Measurements from ENCODE around the gene SLC22A24. TPM values are rescaled to one million over a fixed set of nuclear protein-coding genes. Genes with fewer than 3 reads are reported as not detected.
"Not testable (repeated sequence)": the region's sequence is repeated elsewhere in the genome, so short reads cannot be mapped to it uniquely, and the experiment has no call there.

SLC22A24 gene
- not detected for total RNA-seq

DNA sequence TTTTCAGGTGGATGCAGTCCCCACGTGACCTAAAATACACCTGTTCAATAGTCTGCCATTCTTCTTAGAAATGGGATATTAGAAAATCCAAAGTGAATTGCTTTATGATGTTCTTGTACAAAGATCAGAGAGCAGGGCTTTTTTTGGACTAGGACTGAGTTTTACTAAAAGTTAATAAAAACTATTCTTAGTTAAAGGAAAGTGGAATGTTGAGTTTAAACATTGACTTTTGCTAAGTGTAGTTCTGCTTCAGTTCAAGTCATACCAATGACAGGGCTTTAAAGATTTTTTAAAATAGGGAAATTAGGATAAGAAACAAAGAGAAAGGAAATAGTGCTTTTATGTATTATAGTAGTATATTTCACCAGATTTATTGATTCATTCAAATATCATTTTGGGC lies at the start of gene SLC22A24:
Gene SLC22A24 (minus strand): TSS at position 101 of the 400 bp plus-strand sequence. CDS start 442 bp downstream, outside the sequence.
- Mint-ChIP-seq H3K4me3 (no peak within 1 kb of the TSS), H3K9me3 (no peaks in the 10 kb centered on the region), H3K4me1 (no peaks in the 10 kb centered on the region), H3K27me3 (peaks cover 10% of the 10 kb centered on the region), H3K27ac (no peak within 1 kb of the TSS), H3K36me3 (no peaks in the 10 kb centered on the region)
- ATAC-seq (ENCODE audit: low read depth) (no peak), DNase-seq (no peak)
- POLR2A ChIA-PET: no interaction called here

GRCh38 chr11:63180536-63180935 lies 36.5 kb upstream of the SLC22A24 start:
- H3K4me1 Mint-ChIP-seq: no peaks in the 10 kb centered on the region

DNA sequence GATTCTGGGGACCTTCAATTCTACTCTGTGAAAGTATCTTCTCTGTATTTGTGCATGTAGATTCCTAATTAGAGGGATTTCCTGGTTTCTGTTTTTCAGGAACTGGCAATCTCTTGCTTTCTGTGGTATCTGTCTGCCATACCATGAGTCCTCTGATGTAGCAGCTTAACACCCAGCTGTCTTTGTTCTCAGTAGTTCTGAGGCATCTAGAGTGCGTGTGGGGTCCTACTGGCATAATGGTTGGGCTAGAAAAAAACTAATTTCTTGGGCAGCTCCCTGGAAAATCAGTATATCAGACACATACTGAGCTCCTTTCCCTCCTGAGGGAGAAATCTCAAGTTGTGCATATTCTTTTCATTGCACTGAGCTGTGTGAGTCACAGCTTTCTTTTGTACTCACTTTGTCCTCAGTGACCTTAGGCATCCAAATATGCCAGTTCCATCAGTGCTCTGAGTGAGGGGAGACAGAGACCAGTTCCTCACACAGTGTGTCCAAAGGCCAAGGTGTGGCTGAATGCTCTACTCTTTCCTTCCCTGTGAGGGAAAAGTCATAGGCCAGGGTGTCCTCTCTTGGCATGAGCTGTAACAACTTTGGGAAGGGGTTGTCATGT lies 35.5 kb upstream of the SLC22A24 start:
- Mint-ChIP-seq H3K36me3 (no peaks in the 10 kb centered on the region), H3K4me3 (no peak overlapping the region), H3K27me3 (peaks cover 8% of the 10 kb centered on the region), H3K9me3 (peaks cover 2% of the 10 kb centered on the region), H3K4me1 (no peaks in the 10 kb centered on the region), H3K27ac (no peak overlapping the region)
- DNase-seq (no peak), ATAC-seq (ENCODE audit: low read depth) (no peak)
- POLR2A ChIA-PET: no interaction called here

More at GRCh38 chr11:63180536-63180935, 36.5 kb upstream of the SLC22A24 start:
- POLR2A ChIA-PET: no interaction called here
- ATAC-seq (ENCODE audit: low read depth): no peak
- no peak for DNase-seq
- Mint-ChIP-seq H3K9me3 (no peaks in the 10 kb centered on the region), H3K27ac (no peak overlapping the region), H3K4me3 (no peak overlapping the region), H3K27me3 (peaks cover 8% of the 10 kb centered on the region), H3K36me3 (no peaks in the 10 kb centered on the region)

DNA sequence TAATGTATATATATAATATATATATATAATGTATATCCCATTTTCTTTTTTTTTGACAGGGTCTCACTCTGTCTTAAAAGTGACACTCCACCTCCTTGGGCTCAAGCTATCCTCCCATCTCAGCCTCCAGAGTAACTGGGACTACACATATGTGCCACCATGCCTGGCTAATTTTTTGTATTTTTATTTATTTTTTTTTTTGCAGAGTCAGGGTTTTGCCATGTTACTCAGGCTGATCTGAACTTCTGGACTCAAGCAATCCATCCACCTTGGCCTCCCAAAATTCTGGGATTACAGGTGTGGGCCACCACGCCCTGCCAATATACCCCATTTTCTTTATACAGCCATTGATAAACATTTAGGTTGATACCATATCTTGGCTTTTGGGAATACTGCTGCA lies 33.9 kb upstream of the SLC22A24 start:
- no peak overlapping the region for H3K4me3 Mint-ChIP-seq
- DNase-seq (no peak), ATAC-seq (ENCODE audit: low read depth) (no peak)
- H3K27ac Mint-ChIP-seq: no peak overlapping the region
- POLR2A ChIA-PET: no interaction called here
- H3K4me1 Mint-ChIP-seq: no peaks in the 10 kb centered on the region
- peaks cover 4% of the 10 kb centered on the region for H3K27me3 Mint-ChIP-seq
- no peaks in the 10 kb centered on the region for H3K36me3 Mint-ChIP-seq
- H3K9me3 Mint-ChIP-seq: peaks cover 2% of the 10 kb centered on the region

- DNase-seq (no peak), ATAC-seq (ENCODE audit: low read depth) (no peak)
- no peak overlapping the region for H3K4me3 Mint-ChIP-seq
- no peaks in the 10 kb centered on the region for H3K36me3 Mint-ChIP-seq
- H3K9me3 Mint-ChIP-seq: no peaks in the 10 kb centered on the region
- POLR2A ChIA-PET: no interaction called here
- H3K27ac Mint-ChIP-seq: no peak overlapping the region
- no peaks in the 10 kb centered on the region for H3K4me1 Mint-ChIP-seq
- H3K27me3 Mint-ChIP-seq: peaks cover 32% of the 10 kb centered on the region
Observed at GRCh38 chr11:63165706-63166310, 21.8 kb upstream of the SLC22A24 start.

DNA sequence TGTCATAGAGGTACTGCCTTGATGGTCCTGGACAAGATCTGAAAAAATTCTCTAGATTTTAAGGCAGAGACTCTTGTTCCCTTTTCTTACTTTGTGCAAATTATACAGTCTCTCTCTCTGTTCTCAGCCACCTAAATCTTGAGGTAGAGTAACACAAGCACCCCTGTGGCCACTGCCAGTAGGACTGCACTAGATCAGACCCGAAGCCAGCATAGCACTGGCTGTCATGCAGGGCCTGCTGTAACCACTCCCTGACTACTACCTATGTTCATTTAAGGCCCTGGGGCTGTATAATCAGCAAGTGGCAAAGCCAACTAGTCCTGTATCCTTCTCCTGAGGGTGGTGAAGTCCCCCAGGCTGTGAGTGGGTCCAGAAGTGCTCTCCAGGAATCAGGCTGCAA lies 11.8 kb upstream of the SLC22A24 start:
- Mint-ChIP-seq H3K36me3 (no peaks in the 10 kb centered on the region), H3K27me3 (peaks cover 19% of the 10 kb centered on the region), H3K27ac (no peak overlapping the region), H3K4me3 (no peak overlapping the region), H3K9me3 (no peaks in the 10 kb centered on the region), H3K4me1 (no peaks in the 10 kb centered on the region)
- DNase-seq: no peak
- no peak for ATAC-seq (ENCODE audit: low read depth)
- POLR2A ChIA-PET: no interaction called here

GRCh38 chr11:63146581-63146980 lies 2.6 kb upstream of the SLC22A24 start:
- POLR2A ChIA-PET: no interaction called here
- H3K9me3 Mint-ChIP-seq: no peaks in the 10 kb centered on the region
- DNase-seq (no peak), ATAC-seq (ENCODE audit: low read depth) (no peak)
- no peaks in the 10 kb centered on the region for H3K4me1 Mint-ChIP-seq
- H3K36me3 Mint-ChIP-seq: no peaks in the 10 kb centered on the region
- peaks cover 10% of the 10 kb centered on the region for H3K27me3 Mint-ChIP-seq
- H3K4me3 Mint-ChIP-seq: no peak overlapping the region
- no peak overlapping the region for H3K27ac Mint-ChIP-seq

DNA sequence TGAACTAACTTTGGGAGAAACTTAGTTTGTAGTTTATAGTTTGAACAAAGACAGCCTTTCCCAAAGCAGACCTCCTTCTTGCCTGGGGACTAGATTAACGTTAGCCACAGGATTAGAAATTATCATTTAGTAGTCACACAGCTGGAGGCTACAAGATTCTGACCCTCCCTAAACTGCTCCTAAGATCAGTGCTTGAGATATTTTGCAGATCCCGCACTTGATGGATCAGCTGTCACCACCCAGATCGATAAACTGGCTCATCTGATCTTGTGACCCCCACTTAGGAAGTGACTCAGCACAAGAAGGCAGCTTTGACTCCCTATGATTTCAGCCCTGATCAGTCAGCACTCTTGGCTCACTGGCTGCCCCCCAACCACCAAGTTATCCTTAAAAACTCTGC lies 1.6 kb downstream of the SLC22A24 start:
- Mint-ChIP-seq H3K4me3 (no peak overlapping the region), H3K9me3 (no peaks in the 10 kb centered on the region), H3K36me3 (no peaks in the 10 kb centered on the region), H3K4me1 (no peaks in the 10 kb centered on the region), H3K27me3 (peaks cover 10% of the 10 kb centered on the region), H3K27ac (no peak overlapping the region)
- POLR2A ChIA-PET: no interaction called here
- no peak for DNase-seq
- ATAC-seq (ENCODE audit: low read depth): no peak

DNA sequence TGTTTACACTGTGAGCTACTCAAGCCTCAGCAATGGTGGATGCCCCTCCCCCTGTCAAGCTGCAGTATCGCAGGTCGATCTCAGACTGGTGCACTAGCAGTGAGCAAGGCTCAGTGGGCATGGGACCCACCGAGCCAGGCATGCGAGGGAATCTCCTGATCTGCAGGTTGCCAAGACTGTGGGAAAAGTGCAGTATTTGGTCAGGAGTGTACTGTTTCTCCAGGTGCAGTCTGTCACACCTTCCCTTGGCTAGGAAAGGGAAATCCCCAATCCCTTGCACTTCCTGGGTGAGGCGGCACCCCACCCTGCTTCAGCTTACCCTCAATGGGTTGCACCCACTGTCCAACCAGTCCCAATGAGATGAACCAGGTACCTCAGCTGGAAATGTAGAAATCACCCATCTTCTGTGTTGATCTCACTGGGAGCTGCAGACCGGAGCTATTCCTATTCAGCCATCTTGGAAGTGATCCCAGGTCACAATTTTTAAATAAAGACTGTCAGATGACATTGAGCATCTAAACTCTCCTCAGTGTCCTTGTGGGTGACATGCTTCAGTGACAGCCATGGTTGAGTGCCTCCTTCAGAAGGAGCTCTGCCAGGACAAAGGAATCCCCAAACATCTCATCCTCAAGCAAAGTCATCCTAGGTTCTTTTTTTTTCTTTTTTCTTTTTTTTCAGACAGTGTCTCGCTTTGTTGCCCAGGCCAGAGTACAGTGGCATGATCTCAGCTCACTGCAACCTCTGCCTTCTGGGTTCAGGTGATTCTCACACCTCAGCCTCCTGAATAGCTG lies 10.8 kb downstream of the SLC22A24 start:
- Mint-ChIP-seq H3K9me3 (peaks cover 3% of the 10 kb centered on the region), H3K4me3 (no peak overlapping the region), H3K27ac (no peak overlapping the region), H3K27me3 (no peaks in the 10 kb centered on the region), H3K4me1 (no peaks in the 10 kb centered on the region), H3K36me3 (no peaks in the 10 kb centered on the region)
- POLR2A ChIA-PET: no interaction called here
- no peak for DNase-seq
- no peak for ATAC-seq (ENCODE audit: low read depth)

DNA sequence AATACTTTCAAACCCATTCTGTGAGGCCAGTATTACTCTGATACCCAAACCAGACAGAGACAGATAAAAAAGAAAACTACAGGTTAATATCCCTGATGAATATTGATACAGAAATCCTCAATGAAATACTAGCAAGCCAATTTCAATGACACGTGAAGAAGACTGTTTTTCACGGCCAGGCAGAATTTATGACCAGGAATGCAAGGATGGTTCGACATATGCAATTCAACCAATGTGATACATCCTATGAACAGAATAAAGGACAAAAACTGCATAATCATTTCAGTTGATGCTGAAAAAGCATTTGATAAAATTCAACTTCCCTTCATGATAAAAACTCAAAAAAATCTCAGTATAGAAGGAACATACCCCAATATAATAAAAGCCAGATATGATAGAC lies 44.5 kb downstream of the SLC22A24 start:
- POLR2A ChIA-PET: no interaction called here
- DNase-seq: no peak
- peaks cover 3% of the 10 kb centered on the region for H3K27me3 Mint-ChIP-seq
- ATAC-seq (ENCODE audit: low read depth): no peak
- H3K4me3 Mint-ChIP-seq: no peak overlapping the region
- no peak overlapping the region for H3K27ac Mint-ChIP-seq
- H3K4me1 Mint-ChIP-seq: no peaks in the 10 kb centered on the region
- H3K36me3 Mint-ChIP-seq: no peaks in the 10 kb centered on the region
- H3K9me3 Mint-ChIP-seq: peaks cover 9% of the 10 kb centered on the region

- Mint-ChIP-seq H3K4me3 (no peak overlapping the region), H3K9me3 (peaks cover 4% of the 10 kb centered on the region), H3K4me1 (no peaks in the 10 kb centered on the region), H3K27me3 (peaks cover 21% of the 10 kb centered on the region), H3K36me3 (peaks cover 1% of the 10 kb centered on the region), H3K27ac (no peak overlapping the region)
- no peak for DNase-seq
- POLR2A ChIA-PET: no interaction called here
- no peak for ATAC-seq (ENCODE audit: low read depth)
Observed at GRCh38 chr11:63080682-63081081, 63.3 kb downstream of the SLC22A24 start.

- not testable (repeated sequence) for DNase-seq
Observed at GRCh38 chr11:63046203-63046602, 97.8 kb downstream of the SLC22A24 start.

DNA sequence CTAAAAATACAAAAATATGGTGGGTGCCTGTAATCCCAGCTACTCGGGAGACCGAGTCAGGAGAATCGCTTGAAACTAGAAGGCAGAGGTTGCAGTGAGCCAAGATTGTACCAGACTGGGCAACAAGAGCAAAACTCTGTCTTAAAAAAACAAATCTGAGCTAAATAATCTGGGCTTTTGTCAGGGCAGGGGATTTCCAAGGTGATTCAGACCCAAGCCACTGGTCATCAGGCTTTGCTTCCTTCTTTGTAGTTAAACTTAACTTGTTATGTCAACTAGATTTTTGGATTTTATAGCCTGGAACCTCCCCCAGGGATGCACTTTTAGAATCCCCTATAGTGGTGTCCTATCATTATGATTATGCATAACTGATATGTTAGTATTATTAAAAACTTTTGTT lies 101.4 kb downstream of the SLC22A24 start:
- no peak for ATAC-seq (ENCODE audit: low read depth)
- Mint-ChIP-seq H3K9me3 (peaks cover 4% of the 10 kb centered on the region), H3K36me3 (peaks cover 1% of the 10 kb centered on the region), H3K27me3 (peaks cover 36% of the 10 kb centered on the region), H3K27ac (no peak overlapping the region), H3K4me3 (no peak overlapping the region), H3K4me1 (no peaks in the 10 kb centered on the region)
- POLR2A ChIA-PET: no interaction called here
- no peak for DNase-seq

More at GRCh38 chr11:63046203-63046602, 97.8 kb downstream of the SLC22A24 start:
- ATAC-seq (ENCODE audit: low read depth); H3K4me1 Mint-ChIP-seq; H3K27ac Mint-ChIP-seq; POLR2A ChIA-PET; H3K36me3 Mint-ChIP-seq; H3K9me3 Mint-ChIP-seq; H3K4me3 Mint-ChIP-seq: not testable (repeated sequence)
- peaks cover 21% of the 10 kb centered on the region for H3K27me3 Mint-ChIP-seq

GRCh38 chr11:63032457-63032856 lies 111.6 kb downstream of the SLC22A24 start:
- no peaks in the 10 kb centered on the region for H3K36me3 Mint-ChIP-seq
- DNase-seq: no peak

More at GRCh38 chr11:63032457-63032856, 111.6 kb downstream of the SLC22A24 start:
- ATAC-seq (ENCODE audit: low read depth): no peak
- no peak overlapping the region for H3K27ac Mint-ChIP-seq
- no peak overlapping the region for H3K4me3 Mint-ChIP-seq
- no peaks in the 10 kb centered on the region for H3K9me3 Mint-ChIP-seq
- peaks cover 2% of the 10 kb centered on the region for H3K4me1 Mint-ChIP-seq
- H3K27me3 Mint-ChIP-seq: peaks cover 9% of the 10 kb centered on the region
- POLR2A ChIA-PET: no interaction called here
